HepG2 (cell line): ENCODE results near the gene EDC3.

Experiments
- BCL3 ChIP-seq: sonication (generic); formaldehyde crosslinking; IDR thresholded peaks from 2 replicates; pipeline ENCODE4 v1.5.1; 2020; ENCODE audit warnings: mild to moderate bottlenecking, missing genetic modification reagents, moderate library complexity
- CTCF ChIP-seq: sonication (generic); formaldehyde crosslinking; IDR thresholded peaks from 2 replicates; pipeline ENCODE4 v1.5.0; 2020; ENCODE audit warnings: mild to moderate bottlenecking, missing genetic modification reagents, moderate library complexity
- EP300 ChIP-seq, 3 experiments: sonication (generic) in 1 of 3; formaldehyde crosslinking in 1 of 3; IDR thresholded peaks; 2 replicates each; pipeline versions ENCODE4 v1.5.1 to v1.6.1; 2011 to 2020; ENCODE audit warnings: low read depth in 2 of 3, low read length in 2 of 3, borderline replicate concordance in 1 of 3, improper control_type of control experiment in 1 of 3, mild to moderate bottlenecking in 1 of 3, missing genetic modification reagents in 1 of 3, moderate library complexity in 1 of 3
- FOXA3 ChIP-seq: IDR thresholded peaks from 2 replicates; pipeline ENCODE4 v1.6.1; 2016; ENCODE audit warnings: missing genetic modification reagents, missing compliant biosample characterization
- FOXK2 ChIP-seq: fragments of 450-650 bp; IDR thresholded peaks from 2 replicates; pipeline ENCODE4 v1.6.1; 2016
- MBNL3 ChIP-seq: fragments of 250-450 bp; sonication (Bioruptor Pico); conservative IDR thresholded peaks from 2 replicates; pipeline ENCODE4 v1.8.0; 2022; ENCODE audit warnings: mild to moderate bottlenecking, inconsistent platforms
- NR2F1 ChIP-seq, 2 experiments: fragments of 450-650 bp in 1 of 2; formaldehyde crosslinking in 1 of 2; IDR thresholded peaks; 2 replicates each; pipeline versions ENCODE4 v1.5.0 to v1.6.1; 2016 to 2020; ENCODE audit warnings: mild to moderate bottlenecking in 1 of 2, missing compliant biosample characterization in 1 of 2, missing genetic modification reagents in 1 of 2, moderate library complexity in 1 of 2
- POLR2A ChIP-seq, 2 experiments: IDR thresholded peaks; 2 replicates each; pipeline ENCODE4 v1.6.1; 2011; ENCODE audit warnings: low read depth in 2 of 2, low read length in 2 of 2, mild to moderate bottlenecking in 1 of 2, moderate library complexity in 1 of 2; ENCODE audit not compliant: insufficient read depth in 1 of 2
- RBFOX2 ChIP-seq: fragments of 200-400 bp; formaldehyde crosslinking; IDR thresholded peaks from 2 replicates; pipeline ENCODE4 v1.6.1; 2017; ENCODE audit warnings: low read depth, mild to moderate bottlenecking, low read length
- SSRP1 ChIP-seq: IDR thresholded peaks from 2 replicates; pipeline ENCODE4 v1.6.1; 2016; ENCODE audit warnings: control low read depth
- TOE1 ChIP-seq: sonication (generic); formaldehyde crosslinking; IDR thresholded peaks from 2 replicates; pipeline ENCODE4 v1.4.0; 2020; ENCODE audit warnings: mild to moderate bottlenecking, missing genetic modification reagents
- ZNF567 ChIP-seq: sonication (generic); formaldehyde crosslinking; IDR thresholded peaks from 2 replicates; pipeline ENCODE4 v1.8.1; 2023; ENCODE audit warnings: mild to moderate bottlenecking, missing genetic modification reagents, borderline replicate concordance

- no peak for TF ChIP-seq POLR2A (IDR thresholded peaks at IDR 0.05; ENCODE audit: insufficient read depth in 1 of 2, low read depth in 2 of 2, low read length in 2 of 2)
- no peak for TF ChIP-seq RBFOX2
- TF ChIP-seq FOXK2, result no peak
- TF ChIP-seq TOE1 (CRISPR knock-in tag), result no peak
- no peak for TF ChIP-seq NR2F1 (CRISPR knock-in tag; IDR thresholded peaks at IDR 0.05)
- TF ChIP-seq MBNL3 (CRISPR knock-in tag), result no peak
- TF ChIP-seq ZNF567 (CRISPR knock-in tag), result no peak
- TF ChIP-seq SSRP1 (CRISPR knock-in tag), result no peak
- TF ChIP-seq CTCF (CRISPR knock-in tag), result no peak
- no peak for TF ChIP-seq BCL3 (CRISPR knock-in tag)
- no peak for TF ChIP-seq FOXA3
- TF ChIP-seq EP300 (IDR thresholded peaks at IDR 0.05; ENCODE audit: low read depth in 2 of 2, low read length in 2 of 2), result no peak
- no peak for TF ChIP-seq EP300 (CRISPR knock-in tag; IDR thresholded peaks at IDR 0.05; ENCODE audit: borderline replicate concordance)
These were observed 47.6 kb downstream of the EDC3 start for GRCh38 chr15:74648051-74648842.
